Bronchial epithelial cell (primary cell): ENCODE measurements around the gene C15orf61. TPM values are rescaled to one million over a fixed set of nuclear protein-coding genes. Genes with fewer than 3 reads are reported as not detected.

ENCODE experiments used
- DNase-seq: peaks from one replicate; pipeline ENCODE4 v3.0.0-alpha.2; 2010; ENCODE audit warnings: low read depth
- FAIRE-seq: peaks from 2 replicates; lab custom pipeline; 2011; peaks lifted over from hg19 to GRCh38; lab: Jason Lieb, UNC
- H3K27me3 ChIP-seq: 2 replicates; pipeline ENCODE4 v1.5.1; 2011; ENCODE audit warnings: low read length; ENCODE audit not compliant: control insufficient read depth, insufficient read depth
- H3K36me3 ChIP-seq: 2 replicates; pipeline ENCODE4 v1.5.1; 2011; ENCODE audit warnings: low read length; ENCODE audit not compliant: control insufficient read depth, insufficient read depth
- H3K4me3 ChIP-seq: 2 replicates; pipeline ENCODE4 v1.5.1; 2011; ENCODE audit warnings: mild to moderate bottlenecking, low read depth, low read length, control low read depth
- CTCF ChIP-seq: IDR thresholded peaks from 2 replicates; pipeline ENCODE4 v1.5.1; 2011; ENCODE audit warnings: mild to moderate bottlenecking, moderate library complexity, low read length, control low read depth, inconsistent platforms; ENCODE audit not compliant: insufficient read depth, severe bottlenecking
- total RNA-seq: library from RNA; depleted of rRNA; stranded (reverse); fragments of >200 nt; gene quantifications from 2 replicates; pipeline ENCODE4 v1.2.1, GENCODE V29; 2014

Gene C15orf61
- 1.8 and 2.1 TPM in 2 replicates for total RNA-seq

DNA sequence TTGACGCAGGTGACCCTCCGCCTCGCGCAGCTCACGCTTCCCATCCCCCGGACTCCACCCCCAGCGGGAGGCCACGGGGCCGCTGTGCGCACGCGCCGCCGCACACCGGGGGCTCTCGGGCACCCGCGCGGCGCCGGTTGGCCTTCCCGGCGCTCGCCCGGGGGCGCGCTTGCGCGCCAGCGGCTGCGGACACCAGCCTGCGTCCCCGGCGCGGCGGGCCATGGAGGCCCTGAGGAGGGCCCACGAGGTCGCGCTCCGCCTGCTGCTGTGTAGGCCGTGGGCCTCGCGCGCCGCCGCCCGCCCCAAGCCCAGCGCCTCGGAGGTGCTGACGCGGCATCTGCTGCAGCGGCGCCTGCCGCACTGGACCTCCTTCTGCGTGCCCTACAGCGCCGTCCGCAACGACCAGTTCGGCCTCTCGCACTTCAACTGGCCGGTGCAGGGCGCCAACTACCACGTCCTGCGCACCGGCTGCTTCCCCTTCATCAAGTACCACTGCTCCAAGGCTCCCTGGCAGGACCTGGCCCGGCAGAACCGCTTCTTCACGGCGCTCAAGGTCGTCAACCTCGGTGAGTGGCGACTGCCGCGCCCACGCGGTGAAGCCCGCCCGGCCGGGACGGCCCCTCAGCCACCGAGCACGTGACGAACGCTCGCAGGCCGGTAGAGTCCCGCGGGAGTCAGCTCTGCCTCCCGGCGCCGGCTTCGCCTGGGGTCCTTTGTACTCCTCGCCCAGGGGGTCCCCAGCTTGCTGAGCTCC lies at the start of gene C15orf61:
TSS of gene C15orf61 (plus strand) at position 103 of the 754 bp plus-strand sequence. CDS start at position 221, 118 bp downstream.
- no peaks in the 10 kb centered on the region for H3K36me3 ChIP-seq
- peak within 1 kb of the TSS; percentile 96 for H3K4me3 ChIP-seq
- DNase-seq (peak; percentile 77), FAIRE-seq (no peak)
- no peaks in the 10 kb centered on the region for H3K27me3 ChIP-seq
- TF ChIP-seq CTCF: peak; percentile 2

DNA sequence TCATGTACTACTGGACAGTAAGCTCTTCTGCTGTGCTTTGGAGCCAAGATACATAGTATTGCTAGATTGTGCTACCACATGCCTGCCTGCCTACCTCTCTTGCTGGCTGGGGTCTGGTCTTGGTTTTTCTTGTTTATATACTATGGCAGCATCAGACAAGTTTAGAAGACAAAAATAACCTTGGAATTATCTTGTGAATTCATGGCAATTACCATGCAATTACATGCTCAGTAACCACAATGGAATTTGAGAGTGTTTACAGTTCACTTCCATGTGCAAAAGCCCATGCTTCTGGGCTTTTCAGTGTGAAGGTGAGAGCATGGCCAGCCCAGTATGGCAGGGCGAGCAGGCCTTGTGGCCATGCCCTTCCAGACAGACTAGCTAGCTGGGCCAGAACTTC lies 48.0 kb upstream of the C15orf61 start:
- no peak overlapping the region for H3K4me3 ChIP-seq
- no peaks in the 10 kb centered on the region for H3K27me3 ChIP-seq
- FAIRE-seq (no peak), DNase-seq (peak; percentile 50)
- TF ChIP-seq CTCF: no peak
- no peaks in the 10 kb centered on the region for H3K36me3 ChIP-seq

DNA sequence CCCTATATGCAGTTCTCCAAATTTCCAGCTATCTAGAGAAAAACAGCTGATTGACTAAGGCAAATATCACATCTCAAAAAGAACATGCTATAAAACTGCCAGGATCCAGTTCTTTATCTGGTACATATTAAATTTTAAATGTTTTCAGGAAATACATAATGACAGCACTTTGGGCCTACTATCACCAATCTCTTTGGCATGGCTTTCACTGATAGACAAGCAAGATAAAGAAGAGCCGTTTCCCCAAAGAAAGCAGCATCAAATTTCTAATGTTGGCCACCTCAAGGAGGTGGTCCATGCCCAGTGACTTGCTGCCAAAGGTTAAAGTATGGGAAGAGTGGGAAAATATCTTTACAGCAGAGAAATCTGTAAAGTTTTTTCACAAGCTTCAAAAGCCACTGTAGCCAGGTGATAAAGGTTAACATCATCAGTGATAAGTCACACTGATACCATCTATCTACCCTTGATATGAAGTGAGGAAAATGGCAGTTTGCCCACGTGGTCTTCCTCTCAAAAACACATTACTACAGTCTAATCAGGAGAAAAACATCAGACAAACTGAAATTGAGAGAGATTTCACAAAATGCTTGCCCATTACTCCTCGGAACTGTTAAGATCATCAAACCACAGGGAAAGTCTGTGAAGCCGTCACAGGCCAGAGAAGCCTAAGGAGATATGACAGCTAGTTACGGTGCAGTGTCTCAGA lies 46.4 kb upstream of the C15orf61 start:
- Histone ChIP-seq H3K27me3 (no peaks in the 10 kb centered on the region), H3K4me3 (no peak overlapping the region), H3K36me3 (no peaks in the 10 kb centered on the region)
- no peak for TF ChIP-seq CTCF
- DNase-seq (no peak), FAIRE-seq (no peak)

DNA sequence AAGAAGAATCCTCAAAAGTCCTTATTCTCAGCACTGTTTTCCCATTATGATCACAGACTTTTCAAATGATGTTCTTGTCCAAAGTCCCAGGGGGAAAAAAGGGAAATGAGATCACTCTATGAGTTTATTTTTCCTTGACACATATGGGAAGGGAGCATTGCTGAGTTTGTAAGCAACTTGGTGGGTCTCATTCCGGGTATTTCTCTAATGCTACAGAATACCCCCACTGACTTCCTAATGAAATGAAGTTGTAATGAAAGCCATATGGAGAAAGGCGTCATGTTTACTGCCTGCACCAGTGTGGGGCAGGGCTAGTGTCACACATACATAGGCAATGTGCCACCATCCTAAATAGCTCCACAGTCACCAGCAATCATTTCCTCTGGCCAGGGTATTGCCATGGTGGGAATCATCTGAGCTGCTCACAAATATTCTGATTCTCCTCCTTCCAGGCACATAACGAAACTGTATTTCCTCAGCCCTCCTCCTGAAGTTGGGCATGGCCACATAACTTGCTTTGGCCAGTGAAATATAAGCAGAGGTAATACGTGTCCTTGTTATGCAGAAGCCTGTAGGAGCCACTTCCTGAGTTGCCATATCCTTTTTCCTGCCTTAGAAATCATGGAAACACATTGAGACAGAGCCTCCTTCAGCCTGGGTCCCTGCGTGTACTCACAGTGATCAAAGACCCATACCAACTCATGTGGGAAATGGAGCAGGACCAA lies 41.0 kb upstream of the C15orf61 start:
- FAIRE-seq (peak; percentile 43), DNase-seq (no peak)
- Histone ChIP-seq H3K27me3 (no peaks in the 10 kb centered on the region), H3K4me3 (no peak overlapping the region), H3K36me3 (no peaks in the 10 kb centered on the region)
- TF ChIP-seq CTCF: no peak

- Histone ChIP-seq H3K4me3 (no peak overlapping the region), H3K27me3 (no peaks in the 10 kb centered on the region), H3K36me3 (no peaks in the 10 kb centered on the region)
- no peak for TF ChIP-seq CTCF
- FAIRE-seq (no peak), DNase-seq (peak; percentile 18)
Observed at GRCh38 chr15:67480741-67481140, 40.2 kb upstream of the C15orf61 start.
